WTC11 (cell line): ENCODE results near the gene NTN4. TPM values are rescaled to one million over a fixed set of nuclear protein-coding genes. Genes with fewer than 3 reads are reported as not detected.

Experiments
- ATAC-seq: fragments of 200-7000 bp; cut with Tn5 transposase; 2 replicates; pipeline ENCODE4 v1.10.0; 2021; ENCODE audit warnings: mild to moderate bottlenecking, moderate library complexity
- CTCF ChIA-PET: fragments of 300-600 bp; sonication (Branson Sonifier 250); formaldehyde crosslinking; loops from one replicate; lab custom pipeline; 2021; ENCODE audit warnings: antibody characterized with exemption; lab: Charles Lee
- POLR2A ChIA-PET: fragments of 350-600 bp; sonication (Branson Sonifier 250); formaldehyde crosslinking; loops from one replicate; lab custom pipeline; 2021; ENCODE audit warnings: antibody characterized with exemption; lab: Charles Lee
- DNase-seq: peaks from one replicate; pipeline ENCODE4 v3.0.0; 2021; ENCODE audit warnings: low spot score
- H3K27ac Mint-ChIP-seq: 2 replicates; pipeline ENCODE4 v1.8.0; 2021; ENCODE audit warnings: mixed read lengths
- H3K27me3 Mint-ChIP-seq: 2 replicates; pipeline ENCODE4 v1.8.0; 2021; ENCODE audit warnings: low read depth, mild to moderate bottlenecking, moderate library complexity, mixed read lengths
- H3K36me3 Mint-ChIP-seq: 2 replicates; pipeline ENCODE4 v1.8.0; 2021; ENCODE audit warnings: mixed read lengths
- H3K4me1 Mint-ChIP-seq: 2 replicates; pipeline ENCODE4 v1.8.0; 2022; ENCODE audit warnings: mixed read lengths
- H3K4me3 Mint-ChIP-seq: 2 replicates; pipeline ENCODE4 v1.8.0; 2021; ENCODE audit warnings: mild to moderate bottlenecking, moderate library complexity, mixed read lengths
- H3K9me3 Mint-ChIP-seq: 2 replicates; pipeline ENCODE4 v1.8.0; 2021; ENCODE audit warnings: mixed read lengths
- AFF4 ChIP-seq: sonication (generic); formaldehyde crosslinking; IDR thresholded peaks from 2 replicates; pipeline ENCODE4 v1.8.1; 2023; ENCODE audit warnings: mild to moderate bottlenecking, missing genetic modification reagents, borderline replicate concordance
- ATF2 ChIP-seq: sonication (generic); formaldehyde crosslinking; IDR thresholded peaks from 2 replicates; pipeline ENCODE4 v1.8.1; 2022; ENCODE audit warnings: low read depth, missing genetic modification reagents, borderline replicate concordance
- ATF3 ChIP-seq: sonication (generic); formaldehyde crosslinking; conservative IDR thresholded peaks from 2 replicates; pipeline ENCODE4 v1.8.1; 2022; ENCODE audit warnings: mild to moderate bottlenecking, missing genetic modification reagents
- GRHL2 ChIP-seq: fragments of 250-450 bp; sonication (Bioruptor Pico); IDR thresholded peaks from 2 replicates; pipeline ENCODE4 v1.8.0; 2022; ENCODE audit warnings: mild to moderate bottlenecking, moderate library complexity; ENCODE audit not compliant: insufficient replicate concordance, severe bottlenecking
- NR2C2 ChIP-seq: sonication (generic); formaldehyde crosslinking; IDR thresholded peaks from 2 replicates; pipeline ENCODE4 v1.8.0; 2022; ENCODE audit warnings: mild to moderate bottlenecking, missing genetic modification reagents
- NR3C1 ChIP-seq: sonication (generic); formaldehyde crosslinking; conservative IDR thresholded peaks from 2 replicates; pipeline ENCODE4 v1.8.1; 2023; ENCODE audit warnings: low read depth, mild to moderate bottlenecking, missing genetic modification reagents
- ZMAT4 ChIP-seq: fragments of 250-450 bp; sonication (Bioruptor Pico); IDR thresholded peaks from 2 replicates; pipeline ENCODE4 v1.9.0; 2021; ENCODE audit warnings: mild to moderate bottlenecking
- total RNA-seq: library from RNA; stranded (reverse); gene quantifications from 3 replicates; pipeline ENCODE4 v1.2.3, GENCODE V29; 2021
- TF ChIP-seq, protein P1 (sequence below): sonication (generic); formaldehyde crosslinking; IDR thresholded peaks from 2 replicates; pipeline ENCODE4 v1.8.1; 2023; ENCODE audit warnings: mild to moderate bottlenecking, missing genetic modification reagents
- TF ChIP-seq, protein P2 (sequence below): sonication (generic); formaldehyde crosslinking; IDR thresholded peaks from 2 replicates; pipeline ENCODE4 v1.8.0; 2023; ENCODE audit warnings: mild to moderate bottlenecking, missing genetic modification reagents
- TF ChIP-seq, protein P3 (sequence below): sonication (generic); formaldehyde crosslinking; IDR thresholded peaks from 2 replicates; pipeline ENCODE4 v1.8.0; 2023; ENCODE audit warnings: missing genetic modification reagents, mild to moderate bottlenecking, borderline replicate concordance
- TF ChIP-seq, protein P4 (sequence below): fragments of 250-450 bp; sonication (Bioruptor Pico); IDR thresholded peaks from 2 replicates; pipeline ENCODE4 v1.9.0; 2021; ENCODE audit warnings: mild to moderate bottlenecking

The NTN4 gene
- total RNA-seq, 1 experiment from 2014 or later, result 2.7 TPM

GRCh38 chr12:95687937-95688336 lies 102.6 kb downstream of the NTN4 start (continued):
- TF ChIP-seq ATF3 (CRISPR knock-in tag) (no peak), GRHL2 (CRISPR knock-in tag) (no peak)

DNA sequence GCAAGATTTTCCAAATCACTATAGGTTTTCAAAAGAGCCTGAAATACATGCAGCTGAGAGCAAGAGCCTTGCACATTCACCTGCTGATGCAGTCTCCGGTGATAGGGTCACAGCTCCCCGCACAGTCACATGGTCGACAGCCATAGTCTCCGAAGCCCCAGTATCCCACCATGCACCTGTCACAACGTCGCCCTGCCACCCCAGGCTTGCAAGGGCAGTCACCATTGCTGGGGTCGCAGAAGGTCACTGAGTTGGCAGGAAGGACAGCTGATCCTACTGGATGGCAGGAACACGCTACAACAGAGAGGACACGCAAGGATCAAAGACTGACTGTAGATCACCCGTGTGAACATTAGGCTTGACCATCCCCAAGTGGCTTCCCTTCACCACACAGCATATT lies 107.1 kb downstream of the NTN4 start:
- POLR2A ChIA-PET, result no interaction called here
- Mint-ChIP-seq H3K27me3 (no peaks in the 10 kb centered on the region), H3K4me1 (no peaks in the 10 kb centered on the region), H3K4me3 (no peak overlapping the region), H3K9me3 (peaks cover under 1% of the 10 kb centered on the region; the same call in 1 of the 2 replicates), H3K36me3 (peaks cover 2% of the 10 kb centered on the region; the same call in 1 of the 2 replicates), H3K27ac (no peak overlapping the region)
- CTCF ChIA-PET, result no interaction called here
- no peak for DNase-seq
- ATAC-seq, result no peak
- TF ChIP-seq AFF4 (CRISPR knock-in tag), result no peak
- TF ChIP-seq, protein P1, sequence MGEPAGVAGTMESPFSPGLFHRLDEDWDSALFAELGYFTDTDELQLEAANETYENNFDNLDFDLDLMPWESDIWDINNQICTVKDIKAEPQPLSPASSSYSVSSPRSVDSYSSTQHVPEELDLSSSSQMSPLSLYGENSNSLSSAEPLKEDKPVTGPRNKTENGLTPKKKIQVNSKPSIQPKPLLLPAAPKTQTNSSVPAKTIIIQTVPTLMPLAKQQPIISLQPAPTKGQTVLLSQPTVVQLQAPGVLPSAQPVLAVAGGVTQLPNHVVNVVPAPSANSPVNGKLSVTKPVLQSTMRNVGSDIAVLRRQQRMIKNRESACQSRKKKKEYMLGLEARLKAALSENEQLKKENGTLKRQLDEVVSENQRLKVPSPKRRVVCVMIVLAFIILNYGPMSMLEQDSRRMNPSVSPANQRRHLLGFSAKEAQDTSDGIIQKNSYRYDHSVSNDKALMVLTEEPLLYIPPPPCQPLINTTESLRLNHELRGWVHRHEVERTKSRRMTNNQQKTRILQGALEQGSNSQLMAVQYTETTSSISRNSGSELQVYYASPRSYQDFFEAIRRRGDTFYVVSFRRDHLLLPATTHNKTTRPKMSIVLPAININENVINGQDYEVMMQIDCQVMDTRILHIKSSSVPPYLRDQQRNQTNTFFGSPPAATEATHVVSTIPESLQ (CRISPR knock-in tag), result no peak
- TF ChIP-seq NR3C1, result no peak
- no peak for TF ChIP-seq ZMAT4 (CRISPR knock-in tag)
- TF ChIP-seq ATF2 (CRISPR knock-in tag), result no peak
- TF ChIP-seq, protein P2, sequence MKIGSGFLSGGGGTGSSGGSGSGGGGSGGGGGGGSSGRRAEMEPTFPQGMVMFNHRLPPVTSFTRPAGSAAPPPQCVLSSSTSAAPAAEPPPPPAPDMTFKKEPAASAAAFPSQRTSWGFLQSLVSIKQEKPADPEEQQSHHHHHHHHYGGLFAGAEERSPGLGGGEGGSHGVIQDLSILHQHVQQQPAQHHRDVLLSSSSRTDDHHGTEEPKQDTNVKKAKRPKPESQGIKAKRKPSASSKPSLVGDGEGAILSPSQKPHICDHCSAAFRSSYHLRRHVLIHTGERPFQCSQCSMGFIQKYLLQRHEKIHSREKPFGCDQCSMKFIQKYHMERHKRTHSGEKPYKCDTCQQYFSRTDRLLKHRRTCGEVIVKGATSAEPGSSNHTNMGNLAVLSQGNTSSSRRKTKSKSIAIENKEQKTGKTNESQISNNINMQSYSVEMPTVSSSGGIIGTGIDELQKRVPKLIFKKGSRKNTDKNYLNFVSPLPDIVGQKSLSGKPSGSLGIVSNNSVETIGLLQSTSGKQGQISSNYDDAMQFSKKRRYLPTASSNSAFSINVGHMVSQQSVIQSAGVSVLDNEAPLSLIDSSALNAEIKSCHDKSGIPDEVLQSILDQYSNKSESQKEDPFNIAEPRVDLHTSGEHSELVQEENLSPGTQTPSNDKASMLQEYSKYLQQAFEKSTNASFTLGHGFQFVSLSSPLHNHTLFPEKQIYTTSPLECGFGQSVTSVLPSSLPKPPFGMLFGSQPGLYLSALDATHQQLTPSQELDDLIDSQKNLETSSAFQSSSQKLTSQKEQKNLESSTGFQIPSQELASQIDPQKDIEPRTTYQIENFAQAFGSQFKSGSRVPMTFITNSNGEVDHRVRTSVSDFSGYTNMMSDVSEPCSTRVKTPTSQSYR (CRISPR knock-in tag), result no peak
- TF ChIP-seq, protein P3, sequence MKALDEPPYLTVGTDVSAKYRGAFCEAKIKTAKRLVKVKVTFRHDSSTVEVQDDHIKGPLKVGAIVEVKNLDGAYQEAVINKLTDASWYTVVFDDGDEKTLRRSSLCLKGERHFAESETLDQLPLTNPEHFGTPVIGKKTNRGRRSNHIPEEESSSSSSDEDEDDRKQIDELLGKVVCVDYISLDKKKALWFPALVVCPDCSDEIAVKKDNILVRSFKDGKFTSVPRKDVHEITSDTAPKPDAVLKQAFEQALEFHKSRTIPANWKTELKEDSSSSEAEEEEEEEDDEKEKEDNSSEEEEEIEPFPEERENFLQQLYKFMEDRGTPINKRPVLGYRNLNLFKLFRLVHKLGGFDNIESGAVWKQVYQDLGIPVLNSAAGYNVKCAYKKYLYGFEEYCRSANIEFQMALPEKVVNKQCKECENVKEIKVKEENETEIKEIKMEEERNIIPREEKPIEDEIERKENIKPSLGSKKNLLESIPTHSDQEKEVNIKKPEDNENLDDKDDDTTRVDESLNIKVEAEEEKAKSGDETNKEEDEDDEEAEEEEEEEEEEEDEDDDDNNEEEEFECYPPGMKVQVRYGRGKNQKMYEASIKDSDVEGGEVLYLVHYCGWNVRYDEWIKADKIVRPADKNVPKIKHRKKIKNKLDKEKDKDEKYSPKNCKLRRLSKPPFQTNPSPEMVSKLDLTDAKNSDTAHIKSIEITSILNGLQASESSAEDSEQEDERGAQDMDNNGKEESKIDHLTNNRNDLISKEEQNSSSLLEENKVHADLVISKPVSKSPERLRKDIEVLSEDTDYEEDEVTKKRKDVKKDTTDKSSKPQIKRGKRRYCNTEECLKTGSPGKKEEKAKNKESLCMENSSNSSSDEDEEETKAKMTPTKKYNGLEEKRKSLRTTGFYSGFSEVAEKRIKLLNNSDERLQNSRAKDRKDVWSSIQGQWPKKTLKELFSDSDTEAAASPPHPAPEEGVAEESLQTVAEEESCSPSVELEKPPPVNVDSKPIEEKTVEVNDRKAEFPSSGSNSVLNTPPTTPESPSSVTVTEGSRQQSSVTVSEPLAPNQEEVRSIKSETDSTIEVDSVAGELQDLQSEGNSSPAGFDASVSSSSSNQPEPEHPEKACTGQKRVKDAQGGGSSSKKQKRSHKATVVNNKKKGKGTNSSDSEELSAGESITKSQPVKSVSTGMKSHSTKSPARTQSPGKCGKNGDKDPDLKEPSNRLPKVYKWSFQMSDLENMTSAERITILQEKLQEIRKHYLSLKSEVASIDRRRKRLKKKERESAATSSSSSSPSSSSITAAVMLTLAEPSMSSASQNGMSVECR (CRISPR knock-in tag), result no peak
- no peak for TF ChIP-seq NR2C2 (CRISPR knock-in tag)
- no peak for TF ChIP-seq GRHL2 (CRISPR knock-in tag)
- TF ChIP-seq, protein P4, sequence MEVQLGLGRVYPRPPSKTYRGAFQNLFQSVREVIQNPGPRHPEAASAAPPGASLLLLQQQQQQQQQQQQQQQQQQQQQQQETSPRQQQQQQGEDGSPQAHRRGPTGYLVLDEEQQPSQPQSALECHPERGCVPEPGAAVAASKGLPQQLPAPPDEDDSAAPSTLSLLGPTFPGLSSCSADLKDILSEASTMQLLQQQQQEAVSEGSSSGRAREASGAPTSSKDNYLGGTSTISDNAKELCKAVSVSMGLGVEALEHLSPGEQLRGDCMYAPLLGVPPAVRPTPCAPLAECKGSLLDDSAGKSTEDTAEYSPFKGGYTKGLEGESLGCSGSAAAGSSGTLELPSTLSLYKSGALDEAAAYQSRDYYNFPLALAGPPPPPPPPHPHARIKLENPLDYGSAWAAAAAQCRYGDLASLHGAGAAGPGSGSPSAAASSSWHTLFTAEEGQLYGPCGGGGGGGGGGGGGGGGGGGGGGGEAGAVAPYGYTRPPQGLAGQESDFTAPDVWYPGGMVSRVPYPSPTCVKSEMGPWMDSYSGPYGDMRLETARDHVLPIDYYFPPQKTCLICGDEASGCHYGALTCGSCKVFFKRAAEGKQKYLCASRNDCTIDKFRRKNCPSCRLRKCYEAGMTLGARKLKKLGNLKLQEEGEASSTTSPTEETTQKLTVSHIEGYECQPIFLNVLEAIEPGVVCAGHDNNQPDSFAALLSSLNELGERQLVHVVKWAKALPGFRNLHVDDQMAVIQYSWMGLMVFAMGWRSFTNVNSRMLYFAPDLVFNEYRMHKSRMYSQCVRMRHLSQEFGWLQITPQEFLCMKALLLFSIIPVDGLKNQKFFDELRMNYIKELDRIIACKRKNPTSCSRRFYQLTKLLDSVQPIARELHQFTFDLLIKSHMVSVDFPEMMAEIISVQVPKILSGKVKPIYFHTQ, result no peak
